ENCODE data around the gene ATP23. TPM values are rescaled to one million over a fixed set of nuclear protein-coding genes. Genes with fewer than 3 reads are reported as not detected.

ATP23 gene
- total RNA-seq, 1 donor from 2014 or later: 10.1 TPM

GRCh38 chr12:57907281-57907680 is 34.1 kb upstream of the ATP23 start:
- DNase-seq (ENCODE audit: low read depth in 2 of 2): no peak

- DNase-seq (ENCODE audit: low read depth in 2 of 2): no peak
Observed at GRCh38 chr12:57908511-57908910, 32.9 kb upstream of the ATP23 start.

- DNase-seq (ENCODE audit: low read depth in 2 of 2): no peak
Observed at GRCh38 chr12:57909056-57909455, 32.3 kb upstream of the ATP23 start.

- DNase-seq (ENCODE audit: low read depth in 2 of 2): no peak
Observed at GRCh38 chr12:57909611-57910010, 31.8 kb upstream of the ATP23 start.

GRCh38 chr12:57918147-57918546 is 23.2 kb upstream of the ATP23 start:
- no peak for DNase-seq (ENCODE audit: low read depth in 2 of 2)

- DNase-seq (ENCODE audit: low read depth in 2 of 2): no peak
Observed at GRCh38 chr12:57927086-57927485, 14.3 kb upstream of the ATP23 start.

GRCh38 chr12:57929092-57929830 is 12.1 kb upstream of the ATP23 start:
- peak; percentile 44 to 61 for DNase-seq (ENCODE audit: low read depth in 2 of 2)

GRCh38 chr12:57934819-57935218 is 6.5 kb upstream of the ATP23 start:
- DNase-seq (ENCODE audit: low read depth in 2 of 2): no peak

GRCh38 chr12:57935331-57935730 is 6.0 kb upstream of the ATP23 start:
- no peak for DNase-seq (ENCODE audit: low read depth in 2 of 2)

- DNase-seq (ENCODE audit: low read depth in 2 of 2): peak; percentile 90 to 92
Observed at GRCh38 chr12:57935839-57936512, 5.4 kb upstream of the ATP23 start.

GRCh38 chr12:57936513-57936883 is 4.9 kb upstream of the ATP23 start:
- no peak for DNase-seq (ENCODE audit: low read depth in 2 of 2)

GRCh38 chr12:57939291-57939690 is 2.1 kb upstream of the ATP23 start:
- no peak for DNase-seq (ENCODE audit: low read depth in 2 of 2)

- DNase-seq (ENCODE audit: low read depth in 2 of 2): no peak
Observed at GRCh38 chr12:57940052-57940914, 1.1 kb upstream of the ATP23 start.

GRCh38 chr12:57940915-57941164 is 527 bp upstream of the ATP23 start:
- no peak for DNase-seq (ENCODE audit: low read depth in 2 of 2)

GRCh38 chr12:57943438-57944080 is 2.2 kb downstream of the ATP23 start:
- no peak for DNase-seq (ENCODE audit: low read depth in 2 of 2)

GRCh38 chr12:57944313-57945023 is 3.1 kb downstream of the ATP23 start:
- DNase-seq (ENCODE audit: low read depth in 2 of 2): no peak

GRCh38 chr12:57952766-57953165 is 11.4 kb downstream of the ATP23 start:
- DNase-seq (ENCODE audit: low read depth in 2 of 2): no peak

GRCh38 chr12:57954768-57955167 is 13.4 kb downstream of the ATP23 start:
- no peak for DNase-seq (ENCODE audit: low read depth in 2 of 2)

- no peak for DNase-seq (ENCODE audit: low read depth in 2 of 2)
Observed at GRCh38 chr12:57958061-57958657, 16.8 kb downstream of the ATP23 start.

GRCh38 chr12:57964421-57964820 is 23.1 kb downstream of the ATP23 start:
- DNase-seq (ENCODE audit: low read depth in 2 of 2): no peak

GRCh38 chr12:57965766-57966165 is 24.4 kb downstream of the ATP23 start:
- DNase-seq (ENCODE audit: low read depth in 2 of 2): no peak

Data from dermis microvascular lymphatic vessel endothelial cell (primary cell).